Natural killer cell (primary cell): ENCODE data around the gene USP6NL. TPM values are rescaled to one million over a fixed set of nuclear protein-coding genes. Genes with fewer than 3 reads are reported as not detected.

Experiments used
- ATAC-seq, 3 donors: fragments of 150-1000 bp in 2 of 3; fragments of 200-7000 bp in 1 of 3; cut with Tn5 transposase; 1 replicate in 1 of 3; 2 replicates in 2 of 3; pipeline ENCODE4 v1.10.0; 2021; ENCODE audit warnings: mild to moderate bottlenecking in 2 of 3, moderate library complexity in 2 of 3
- DNase-seq, 2 donors: peaks; one replicate each; pipeline versions ENCODE4 v3.0.0 to v3.0.0-alpha.2; 2013 to 2021; ENCODE audit warnings: mixed read lengths in 1 of 2
- H3K27ac ChIP-seq: one replicate; pipeline ENCODE4 v1.5.1; 2013; ENCODE audit warnings: mild to moderate bottlenecking, low read length
- H3K27me3 ChIP-seq: one replicate; pipeline ENCODE4 v1.6.1; 2013; ENCODE audit warnings: low read length; ENCODE audit not compliant: control insufficient read depth, insufficient read depth
- H3K36me3 ChIP-seq: one replicate; pipeline ENCODE4 v1.6.1; 2013; ENCODE audit warnings: low read length; ENCODE audit not compliant: control insufficient read depth, insufficient read depth
- H3K4me1 ChIP-seq: one replicate; pipeline ENCODE4 v1.6.1; 2013; ENCODE audit warnings: low read length; ENCODE audit not compliant: control insufficient read depth, insufficient read depth
- H3K4me3 ChIP-seq: one replicate; pipeline ENCODE4 v1.5.1; 2013; ENCODE audit warnings: low read length
- H3K9me3 ChIP-seq: one replicate; pipeline ENCODE4 v1.6.1; 2013; ENCODE audit warnings: low read length; ENCODE audit not compliant: control insufficient read depth, insufficient read depth
- H3K27ac Mint-ChIP-seq, 2 donors: one replicate each; pipeline ENCODE4 v1.8.0; 2022; ENCODE audit warnings: mild to moderate bottlenecking in 2 of 2, mixed read lengths in 2 of 2, moderate library complexity in 1 of 2
- H3K27me3 Mint-ChIP-seq, 2 donors: one replicate each; pipeline ENCODE4 v1.8.0; 2022; ENCODE audit warnings: low read depth in 2 of 2, mixed read lengths in 2 of 2
- H3K36me3 Mint-ChIP-seq: one replicate; pipeline ENCODE4 v1.8.0; 2022; ENCODE audit warnings: mixed read lengths
- H3K4me1 Mint-ChIP-seq, 2 donors: one replicate each; pipeline ENCODE4 v1.8.0; 2022; ENCODE audit warnings: mixed read lengths in 2 of 2
- H3K4me3 Mint-ChIP-seq: one replicate; pipeline ENCODE4 v1.8.0; 2022; ENCODE audit warnings: mild to moderate bottlenecking, moderate library complexity, mixed read lengths
- H3K9me3 Mint-ChIP-seq, 2 donors: one replicate each; pipeline ENCODE4 v1.8.0; 2022; ENCODE audit warnings: mixed read lengths in 2 of 2
- WGBS: methylation state at CpG from one replicate; pipeline ENCODE4 v1.1.7; 2013; ENCODE audit warnings: missing lambda C conversion rate; ENCODE audit not compliant: insufficient coverage; 5-methylcytosine and 5-hydroxymethylcytosine counted together
- intact Hi-C: fragments of 100-400 bp; cut with micrococcal nuclease; formaldehyde crosslinking; loops from one replicate; pipeline ENCODE4 v1.14.2; 2022
- total RNA-seq, 4 donors: library from RNA; stranded (reverse); fragments of 120-200 nt in 1 of 4; gene quantifications; one replicate each; pipeline versions ENCODE4 v1.2.3 to v1.2.4, GENCODE V29; 2013 to 2022
- TF ChIP-seq, protein P1 (sequence below): fragments of 200-600 bp; IDR thresholded peaks from one replicate; pipeline ENCODE4 v1.8.0; 2022; ENCODE audit warnings: antibody characterized with exemption

The USP6NL gene
- total RNA-seq, 3 donors from 2014 or later (not counting 1 experiment from before 2014, with no cell fraction given), result 2.3 to 3.7 (median 2.5) TPM

DNA sequence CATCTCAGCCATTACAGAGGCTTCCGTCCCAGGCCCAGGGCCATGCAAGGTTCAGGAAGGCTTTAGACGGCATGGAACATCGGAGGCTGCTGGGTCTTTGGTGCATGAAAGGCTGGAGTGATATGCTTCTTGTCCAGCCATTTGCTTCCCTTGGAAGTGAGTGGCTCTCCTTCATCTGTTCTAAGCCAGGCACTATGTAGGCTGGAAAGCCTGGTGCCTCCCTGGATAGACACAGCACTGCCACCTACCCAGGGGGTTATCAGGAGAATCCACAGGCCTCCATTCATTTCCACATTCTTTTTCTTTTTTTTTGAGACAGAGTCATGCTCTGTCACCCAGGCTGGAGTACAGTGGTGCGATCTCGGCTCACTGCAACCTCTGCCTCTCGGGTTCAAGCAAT is 31.6 kb upstream of the USP6NL start:
- H3K4me3 Mint-ChIP-seq, result no peak overlapping the region

DNA sequence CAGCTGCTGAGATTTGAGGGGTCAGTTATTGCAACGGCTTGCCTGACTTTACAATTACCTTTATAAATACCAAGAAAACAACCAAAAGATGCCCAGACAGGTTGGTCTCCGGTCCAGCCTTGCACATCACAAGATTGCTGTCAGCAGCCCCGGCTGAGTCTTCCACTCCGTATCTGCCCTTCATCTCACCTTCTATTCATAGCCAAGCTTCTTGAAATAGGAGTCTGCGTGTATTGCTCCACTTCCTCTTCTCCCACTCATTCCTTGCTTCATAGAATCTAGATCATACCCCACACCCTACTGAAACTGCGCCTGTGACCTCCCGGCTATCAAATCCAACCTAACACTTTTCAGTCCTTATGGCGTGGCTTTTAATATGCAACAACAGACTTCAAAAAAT is 31.1 kb upstream of the USP6NL start:
- intact Hi-C loops, result no loop called here
- 85% methylated on average over 8 of the region's 8 CpGs for WGBS
- Mint-ChIP-seq H3K4me1 (no peaks in the 10 kb centered on the region), H3K27me3 (peaks cover 5 to 20% of the 10 kb centered on the region in 2 donors), H3K36me3 (no peaks in the 10 kb centered on the region), H3K27ac (no peak overlapping the region), H3K4me3 (no peak overlapping the region), H3K9me3 (no peaks in the 10 kb centered on the region)
- H3K27ac ChIP-seq, result no peak overlapping the region
- no peak for DNase-seq
- ATAC-seq, result no peak
- no peaks in the 10 kb centered on the region for H3K4me1 ChIP-seq
- no peaks in the 10 kb centered on the region for H3K9me3 ChIP-seq
- TF ChIP-seq, protein P1, sequence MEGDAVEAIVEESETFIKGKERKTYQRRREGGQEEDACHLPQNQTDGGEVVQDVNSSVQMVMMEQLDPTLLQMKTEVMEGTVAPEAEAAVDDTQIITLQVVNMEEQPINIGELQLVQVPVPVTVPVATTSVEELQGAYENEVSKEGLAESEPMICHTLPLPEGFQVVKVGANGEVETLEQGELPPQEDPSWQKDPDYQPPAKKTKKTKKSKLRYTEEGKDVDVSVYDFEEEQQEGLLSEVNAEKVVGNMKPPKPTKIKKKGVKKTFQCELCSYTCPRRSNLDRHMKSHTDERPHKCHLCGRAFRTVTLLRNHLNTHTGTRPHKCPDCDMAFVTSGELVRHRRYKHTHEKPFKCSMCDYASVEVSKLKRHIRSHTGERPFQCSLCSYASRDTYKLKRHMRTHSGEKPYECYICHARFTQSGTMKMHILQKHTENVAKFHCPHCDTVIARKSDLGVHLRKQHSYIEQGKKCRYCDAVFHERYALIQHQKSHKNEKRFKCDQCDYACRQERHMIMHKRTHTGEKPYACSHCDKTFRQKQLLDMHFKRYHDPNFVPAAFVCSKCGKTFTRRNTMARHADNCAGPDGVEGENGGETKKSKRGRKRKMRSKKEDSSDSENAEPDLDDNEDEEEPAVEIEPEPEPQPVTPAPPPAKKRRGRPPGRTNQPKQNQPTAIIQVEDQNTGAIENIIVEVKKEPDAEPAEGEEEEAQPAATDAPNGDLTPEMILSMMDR, result no peak
- H3K27me3 ChIP-seq, result no peaks in the 10 kb centered on the region
- no peak overlapping the region for H3K4me3 ChIP-seq
- H3K36me3 ChIP-seq, result no peaks in the 10 kb centered on the region

More for the DNA sequence above, 31.6 kb upstream of the USP6NL start:
- no peak overlapping the region for H3K4me3 ChIP-seq
- ATAC-seq, result no peak
- H3K4me1 Mint-ChIP-seq, result no peaks in the 10 kb centered on the region
- TF ChIP-seq, protein P1, result no peak
- H3K36me3 ChIP-seq, result no peaks in the 10 kb centered on the region
- H3K4me1 ChIP-seq, result no peaks in the 10 kb centered on the region
- no peaks in the 10 kb centered on the region for H3K9me3 ChIP-seq
- H3K36me3 Mint-ChIP-seq, result no peaks in the 10 kb centered on the region
- no peak for DNase-seq
- H3K27ac ChIP-seq, result no peak overlapping the region
- H3K27me3 ChIP-seq, result no peaks in the 10 kb centered on the region
- peaks cover 5 to 20% of the 10 kb centered on the region in 2 donors for H3K27me3 Mint-ChIP-seq
- no peaks in the 10 kb centered on the region for H3K9me3 Mint-ChIP-seq
- WGBS, result 94% methylated on average over 6 of the region's 6 CpGs
- intact Hi-C loops, result no loop called here
- H3K27ac Mint-ChIP-seq, result no peak overlapping the region

DNA sequence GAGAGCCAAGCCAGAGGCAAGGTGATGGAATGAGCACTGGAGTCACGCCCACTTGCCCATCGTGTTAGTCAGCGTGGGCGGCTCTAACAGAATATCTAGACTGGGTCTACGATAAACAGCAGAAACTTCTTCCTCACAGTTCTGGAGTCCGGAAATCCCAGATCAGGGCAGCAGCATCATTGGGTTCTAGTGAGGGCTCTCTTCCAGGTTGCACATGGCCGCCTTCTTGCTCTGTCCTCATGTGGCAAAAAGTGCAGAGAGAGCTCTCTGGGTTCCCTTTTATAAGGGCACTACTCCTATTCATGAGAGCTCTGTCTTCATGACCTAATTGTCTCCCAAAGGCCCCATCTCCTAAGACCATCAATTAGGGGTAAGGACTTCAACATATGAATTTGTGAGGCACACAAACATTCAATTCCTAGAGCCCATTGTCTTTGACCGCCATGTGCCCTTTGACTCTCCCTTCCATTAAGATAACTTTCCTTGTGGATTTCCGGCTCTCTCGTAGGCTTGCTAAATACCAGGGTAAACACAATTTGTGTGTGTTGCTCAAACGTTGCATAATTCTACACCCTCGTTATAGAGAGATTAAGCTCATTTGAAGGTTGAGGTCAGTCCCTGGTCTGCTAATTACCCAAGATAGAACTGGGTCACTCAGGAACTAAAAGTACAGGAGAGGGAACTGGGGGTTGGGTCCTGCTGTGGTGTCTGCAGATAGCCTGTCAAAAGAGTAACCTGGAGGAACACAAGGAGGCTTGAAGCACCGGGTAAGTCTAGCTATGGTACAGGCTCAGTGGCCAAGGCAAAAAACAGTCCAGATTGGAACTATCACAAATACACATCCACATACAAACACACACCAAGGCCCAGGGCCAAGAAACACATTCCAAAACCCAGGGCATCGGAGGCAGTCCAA is 28.7 kb upstream of the USP6NL start:
- Histone ChIP-seq H3K4me1 (no peaks in the 10 kb centered on the region), H3K4me3 (no peak overlapping the region), H3K27me3 (no peaks in the 10 kb centered on the region), H3K27ac (no peak overlapping the region), H3K9me3 (no peaks in the 10 kb centered on the region), H3K36me3 (no peaks in the 10 kb centered on the region)
- no peak overlapping the region for H3K4me3 Mint-ChIP-seq
- no peaks in the 10 kb centered on the region for H3K9me3 Mint-ChIP-seq
- no peak overlapping the region for H3K27ac Mint-ChIP-seq
- DNase-seq (no peak), ATAC-seq (no peak)
- 95% methylated on average over 14 of the region's 14 CpGs for WGBS
- no peaks in the 10 kb centered on the region for H3K36me3 Mint-ChIP-seq
- TF ChIP-seq, protein P1, result no peak
- intact Hi-C loops, result no loop called here
- no peaks in the 10 kb centered on the region for H3K4me1 Mint-ChIP-seq
- H3K27me3 Mint-ChIP-seq, result peaks cover 7 to 33% of the 10 kb centered on the region in 2 donors
